ENCODE data around the gene TCAP. TPM values are rescaled to one million over a fixed set of nuclear protein-coding genes. Genes with fewer than 3 reads are reported as not detected.
"Not testable (repeated sequence)": the region's sequence is repeated elsewhere in the genome, so short reads cannot be mapped to it uniquely, and the experiment has no call there.

Gene TCAP
- total RNA-seq, 1 donor from 2014 or later, result 0.19 TPM

- no peaks in the 10 kb centered on the region for H3K9me3 ChIP-seq (ENCODE audit: low read depth)
- H3K4me3 Mint-ChIP-seq, result no peak overlapping the region
- H3K4me1 Mint-ChIP-seq, result peaks cover 11% of the 10 kb centered on the region
- no peaks in the 10 kb centered on the region for H3K36me3 ChIP-seq
- no peak overlapping the region for H3K4me3 ChIP-seq
- H2AFZ ChIP-seq (replicated peaks), result no peak overlapping the region
- no peak overlapping the region for H3K27ac Mint-ChIP-seq
- H3K4me2 ChIP-seq, result no peak overlapping the region
- H3K9me3 Mint-ChIP-seq, result no peaks in the 10 kb centered on the region
- TF ChIP-seq CTCF (IDR thresholded peaks at IDR 0.05) (no peak), EZH2 (IDR thresholded peaks at IDR 0.05) (no peak), EZH2phosphoT487 (IDR thresholded peaks at IDR 0.05) (no peak)
- peaks cover 47% of the 10 kb centered on the region for H3K79me2 ChIP-seq (ENCODE audit: low read depth)
- H3K9ac ChIP-seq, result no peak overlapping the region
- H4K20me1 ChIP-seq (ENCODE audit: low read depth), result peaks cover 55% of the 10 kb centered on the region
- no peak for DNase-seq (ENCODE audit: low spot score)
- H3K27me3 ChIP-seq, result no peaks in the 10 kb centered on the region
- no peak overlapping the region for H3K27ac ChIP-seq
- H3K36me3 Mint-ChIP-seq, result peaks cover 5% of the 10 kb centered on the region
- H3K4me1 ChIP-seq, result peaks cover 34% of the 10 kb centered on the region
- peaks cover 4% of the 10 kb centered on the region for H3K27me3 Mint-ChIP-seq (ENCODE audit: insufficient read depth, low read depth)
- peaks cover 21% of the 10 kb centered on the region for H3F3A ChIP-seq (ENCODE audit: low read depth)
Observed at GRCh38 chr17:39706921-39707337, 41.8 kb downstream of the TCAP start.

DNA sequence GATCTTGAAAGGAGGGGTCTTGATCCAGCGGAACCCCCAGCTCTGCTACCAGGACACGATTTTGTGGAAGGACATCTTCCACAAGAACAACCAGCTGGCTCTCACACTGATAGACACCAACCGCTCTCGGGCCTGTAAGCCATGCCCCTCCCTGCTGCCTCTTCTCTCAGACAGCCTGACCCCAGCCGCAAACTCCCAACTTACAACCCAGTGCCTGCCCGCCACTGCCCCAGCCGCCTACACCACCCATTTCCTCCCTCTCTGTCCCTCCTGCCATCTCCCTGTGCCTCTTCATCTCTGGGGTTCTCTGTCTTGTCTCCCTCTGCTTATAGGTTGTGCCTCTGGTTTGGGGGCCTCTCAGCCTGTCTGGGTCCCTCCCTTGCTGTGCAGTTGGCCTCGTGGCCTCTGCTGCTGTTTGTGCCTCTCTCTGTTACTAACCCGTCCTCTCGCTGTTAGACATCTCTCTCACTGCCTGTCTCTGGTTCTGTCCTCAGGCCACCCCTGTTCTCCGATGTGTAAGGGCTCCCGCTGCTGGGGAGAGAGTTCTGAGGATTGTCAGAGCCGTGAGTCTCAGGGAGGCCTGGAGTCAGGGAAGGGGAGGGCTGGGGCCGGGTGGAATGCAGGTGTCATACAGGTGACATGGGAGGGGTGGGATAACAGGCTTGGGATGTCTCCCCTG is 44.3 kb downstream of the TCAP start:
- no peak overlapping the region for H2AFZ ChIP-seq (replicated peaks)
- no peak for TF ChIP-seq CTCF (IDR thresholded peaks at IDR 0.05)
- no peak for TF ChIP-seq EZH2phosphoT487 (IDR thresholded peaks at IDR 0.05)
- TF ChIP-seq EZH2 (IDR thresholded peaks at IDR 0.05), result no peak
- no peaks in the 10 kb centered on the region for H3K36me3 ChIP-seq
- no peak for DNase-seq (ENCODE audit: low spot score)
- Mint-ChIP-seq H3K27ac (no peak overlapping the region), H3K4me3 (no peak overlapping the region), H3K27me3 (ENCODE audit: insufficient read depth, low read depth) (peaks cover 2% of the 10 kb centered on the region), H3K36me3 (peaks cover 9% of the 10 kb centered on the region), H3K4me1 (no peaks in the 10 kb centered on the region), H3K9me3 (no peaks in the 10 kb centered on the region)
- H3K4me3 ChIP-seq, result no peak overlapping the region
- no peaks in the 10 kb centered on the region for H3K9me3 ChIP-seq (ENCODE audit: low read depth)
- peaks cover 7% of the 10 kb centered on the region for H3F3A ChIP-seq (ENCODE audit: low read depth)
- no peaks in the 10 kb centered on the region for H3K27me3 ChIP-seq
- H3K4me1 ChIP-seq, result peaks cover 12% of the 10 kb centered on the region
- H3K9ac ChIP-seq, result no peak overlapping the region
- H4K20me1 ChIP-seq (ENCODE audit: low read depth), result peaks cover 29% of the 10 kb centered on the region
- H3K4me2 ChIP-seq, result no peak overlapping the region
- no peak overlapping the region for H3K27ac ChIP-seq
- H3K79me2 ChIP-seq (ENCODE audit: low read depth), result peaks cover 22% of the 10 kb centered on the region

DNA sequence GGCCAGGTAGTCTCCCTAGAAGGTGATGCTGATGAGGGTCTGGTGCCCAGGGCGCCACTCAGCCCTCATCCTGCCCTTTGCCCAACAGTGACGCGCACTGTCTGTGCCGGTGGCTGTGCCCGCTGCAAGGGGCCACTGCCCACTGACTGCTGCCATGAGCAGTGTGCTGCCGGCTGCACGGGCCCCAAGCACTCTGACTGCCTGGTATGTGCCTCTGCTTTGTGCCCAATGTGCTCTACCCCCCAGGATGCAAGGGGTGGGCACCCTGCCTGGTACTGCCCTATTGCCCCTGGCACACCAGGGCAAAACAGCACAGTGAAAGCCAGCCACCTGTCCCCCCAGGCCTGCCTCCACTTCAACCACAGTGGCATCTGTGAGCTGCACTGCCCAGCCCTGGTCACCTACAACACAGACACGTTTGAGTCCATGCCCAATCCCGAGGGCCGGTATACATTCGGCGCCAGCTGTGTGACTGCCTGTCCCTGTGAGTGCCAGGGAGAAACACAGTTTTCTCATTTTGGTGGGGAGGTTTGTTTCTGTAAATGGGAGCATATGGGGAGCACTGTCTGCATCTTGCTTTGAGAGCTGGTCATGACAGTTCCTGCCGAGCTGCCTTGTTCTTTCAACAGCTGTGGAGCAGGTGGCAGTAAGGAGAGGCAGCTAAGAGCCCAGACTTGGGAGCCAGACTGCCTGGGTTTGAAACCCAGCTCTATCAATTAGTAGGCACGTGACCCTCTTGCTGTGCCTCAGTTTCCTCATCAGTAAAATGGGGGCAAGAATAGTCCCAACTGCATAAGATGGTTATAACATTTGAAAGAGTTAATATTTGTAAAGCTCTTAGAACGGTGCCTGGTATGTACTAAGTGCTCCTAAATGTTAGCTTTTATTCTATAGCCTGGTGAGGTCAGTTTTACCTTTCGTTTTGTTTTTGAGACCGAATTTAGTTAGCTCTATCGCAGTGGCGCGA is 45.1 kb downstream of the TCAP start:
- no peaks in the 10 kb centered on the region for H3K9me3 Mint-ChIP-seq
- Histone ChIP-seq H3K9me3 (ENCODE audit: low read depth) (no peaks in the 10 kb centered on the region), H3K4me1 (peaks cover 3% of the 10 kb centered on the region), H4K20me1 (ENCODE audit: low read depth) (peaks cover 21% of the 10 kb centered on the region), H3F3A (ENCODE audit: low read depth) (no peaks in the 10 kb centered on the region), H3K36me3 (no peaks in the 10 kb centered on the region), H3K27me3 (no peaks in the 10 kb centered on the region), H3K4me3 (no peak overlapping the region), H3K9ac (no peak overlapping the region), H3K27ac (no peak overlapping the region), H2AFZ (replicated peaks) (no peak overlapping the region), H3K4me2 (no peak overlapping the region), H3K79me2 (ENCODE audit: low read depth) (peaks cover 13% of the 10 kb centered on the region)
- H3K4me1 Mint-ChIP-seq, result no peaks in the 10 kb centered on the region
- no peak for TF ChIP-seq EZH2 (IDR thresholded peaks at IDR 0.05)
- TF ChIP-seq EZH2phosphoT487 (IDR thresholded peaks at IDR 0.05), result no peak
- no peak for TF ChIP-seq CTCF (IDR thresholded peaks at IDR 0.05)
- no peak overlapping the region for H3K4me3 Mint-ChIP-seq
- peaks cover 9% of the 10 kb centered on the region for H3K36me3 Mint-ChIP-seq
- no peak for DNase-seq (ENCODE audit: low spot score)
- H3K27ac Mint-ChIP-seq, result no peak overlapping the region
- H3K27me3 Mint-ChIP-seq (ENCODE audit: insufficient read depth, low read depth), result peaks cover 3% of the 10 kb centered on the region

- peaks cover 13% of the 10 kb centered on the region for H4K20me1 ChIP-seq (ENCODE audit: low read depth)
- not testable (repeated sequence) for DNase-seq (ENCODE audit: low spot score); H3K9me3 ChIP-seq (ENCODE audit: low read depth); H3K4me3 Mint-ChIP-seq; H3K9me3 Mint-ChIP-seq; H3K79me2 ChIP-seq (ENCODE audit: low read depth); H3K4me1 ChIP-seq; H3K36me3 Mint-ChIP-seq; H3K4me2 ChIP-seq; H3K9ac ChIP-seq; H3K27ac Mint-ChIP-seq; H3F3A ChIP-seq (ENCODE audit: low read depth); H3K27me3 Mint-ChIP-seq (ENCODE audit: insufficient read depth, low read depth); H3K27ac ChIP-seq; H3K4me1 Mint-ChIP-seq; H3K4me3 ChIP-seq; H3K36me3 ChIP-seq; H2AFZ ChIP-seq (replicated peaks); H3K27me3 ChIP-seq
Observed at GRCh38 chr17:39711071-39711470, 45.9 kb downstream of the TCAP start.

Measured in neural progenitor cell (in vitro differentiated cells).